WTC11 (cell line): Measurements from ENCODE around the gene THBS3.
A peak's percentile ranks its signal among the peaks of the same experiment; 100 is the strongest.

Experiments used
- E2F5 ChIP-seq: sonication (generic); formaldehyde crosslinking; IDR thresholded peaks from 2 replicates; pipeline ENCODE4 v1.8.1; 2022; ENCODE audit warnings: mild to moderate bottlenecking, moderate library complexity, missing genetic modification reagents
- ESRRA ChIP-seq: sonication (generic); formaldehyde crosslinking; IDR thresholded peaks from 2 replicates; pipeline ENCODE4 v1.8.1; 2022; ENCODE audit warnings: mild to moderate bottlenecking, missing genetic modification reagents, borderline replicate concordance
- FOXJ3 ChIP-seq: sonication (generic); formaldehyde crosslinking; IDR thresholded peaks from 2 replicates; pipeline ENCODE4 v1.9.0; 2021; ENCODE audit warnings: missing genetic modification reagents, mild to moderate bottlenecking, borderline replicate concordance
- GABPB1 ChIP-seq: sonication (generic); formaldehyde crosslinking; IDR thresholded peaks from 2 replicates; pipeline ENCODE4 v1.8.1; 2023; ENCODE audit warnings: mild to moderate bottlenecking, missing genetic modification reagents
- TF ChIP-seq, protein P1 (sequence below): sonication (generic); formaldehyde crosslinking; IDR thresholded peaks from 2 replicates; pipeline ENCODE4 v1.8.0; 2022; ENCODE audit warnings: missing genetic modification reagents
- TF ChIP-seq, protein P2 (sequence below): sonication (generic); formaldehyde crosslinking; IDR thresholded peaks from 2 replicates; pipeline ENCODE4 v1.8.1; 2022; ENCODE audit warnings: missing genetic modification reagents, borderline replicate concordance
- TF ChIP-seq, protein P3 (sequence below): sonication (generic); formaldehyde crosslinking; IDR thresholded peaks from 2 replicates; pipeline ENCODE4 v1.8.0; 2022; ENCODE audit warnings: mild to moderate bottlenecking, missing genetic modification reagents
- TF ChIP-seq, protein P4 (sequence below): fragments of 200-600 bp; IDR thresholded peaks from 2 replicates; pipeline ENCODE4 v1.8.0; 2022; ENCODE audit warnings: antibody characterized with exemption

DNA sequence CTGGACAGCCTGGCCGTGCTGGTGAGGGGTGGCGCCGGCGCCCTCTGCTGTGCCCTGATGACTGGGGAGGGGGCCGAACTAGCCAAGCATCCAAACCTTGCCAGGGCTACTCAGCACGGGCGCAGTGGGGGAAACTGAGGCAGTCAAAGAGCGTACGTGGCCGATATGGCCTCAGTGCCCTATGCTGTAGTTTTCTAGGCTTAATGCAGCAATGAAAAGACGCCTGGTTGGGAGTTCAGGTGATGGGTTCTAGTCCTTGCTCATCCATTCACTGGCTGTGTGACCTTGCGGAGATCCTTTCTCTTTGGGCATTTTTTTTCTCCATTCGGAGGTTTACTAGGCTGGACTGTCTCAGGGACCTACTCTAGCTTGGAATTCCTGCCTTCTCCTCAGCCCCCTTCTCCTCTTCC lies 1.6 kb upstream of the THBS3 start:
- TF ChIP-seq, protein P1, sequence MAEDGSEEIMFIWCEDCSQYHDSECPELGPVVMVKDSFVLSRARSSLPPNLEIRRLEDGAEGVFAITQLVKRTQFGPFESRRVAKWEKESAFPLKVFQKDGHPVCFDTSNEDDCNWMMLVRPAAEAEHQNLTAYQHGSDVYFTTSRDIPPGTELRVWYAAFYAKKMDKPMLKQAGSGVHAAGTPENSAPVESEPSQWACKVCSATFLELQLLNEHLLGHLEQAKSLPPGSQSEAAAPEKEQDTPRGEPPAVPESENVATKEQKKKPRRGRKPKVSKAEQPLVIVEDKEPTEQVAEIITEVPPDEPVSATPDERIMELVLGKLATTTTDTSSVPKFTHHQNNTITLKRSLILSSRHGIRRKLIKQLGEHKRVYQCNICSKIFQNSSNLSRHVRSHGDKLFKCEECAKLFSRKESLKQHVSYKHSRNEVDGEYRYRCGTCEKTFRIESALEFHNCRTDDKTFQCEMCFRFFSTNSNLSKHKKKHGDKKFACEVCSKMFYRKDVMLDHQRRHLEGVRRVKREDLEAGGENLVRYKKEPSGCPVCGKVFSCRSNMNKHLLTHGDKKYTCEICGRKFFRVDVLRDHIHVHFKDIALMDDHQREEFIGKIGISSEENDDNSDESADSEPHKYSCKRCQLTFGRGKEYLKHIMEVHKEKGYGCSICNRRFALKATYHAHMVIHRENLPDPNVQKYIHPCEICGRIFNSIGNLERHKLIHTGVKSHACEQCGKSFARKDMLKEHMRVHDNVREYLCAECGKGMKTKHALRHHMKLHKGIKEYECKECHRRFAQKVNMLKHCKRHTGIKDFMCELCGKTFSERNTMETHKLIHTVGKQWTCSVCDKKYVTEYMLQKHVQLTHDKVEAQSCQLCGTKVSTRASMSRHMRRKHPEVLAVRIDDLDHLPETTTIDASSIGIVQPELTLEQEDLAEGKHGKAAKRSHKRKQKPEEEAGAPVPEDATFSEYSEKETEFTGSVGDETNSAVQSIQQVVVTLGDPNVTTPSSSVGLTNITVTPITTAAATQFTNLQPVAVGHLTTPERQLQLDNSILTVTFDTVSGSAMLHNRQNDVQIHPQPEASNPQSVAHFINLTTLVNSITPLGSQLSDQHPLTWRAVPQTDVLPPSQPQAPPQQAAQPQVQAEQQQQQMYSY, result no peak
- TF ChIP-seq GABPB1 (CRISPR knock-in tag) (0 out of 2 replicates have a peak, but pooled peaks have one; percentile 5), FOXJ3 (CRISPR knock-in tag) (no peak), ESRRA (no peak), E2F5 (CRISPR knock-in tag) (no peak)
- TF ChIP-seq, protein P2, sequence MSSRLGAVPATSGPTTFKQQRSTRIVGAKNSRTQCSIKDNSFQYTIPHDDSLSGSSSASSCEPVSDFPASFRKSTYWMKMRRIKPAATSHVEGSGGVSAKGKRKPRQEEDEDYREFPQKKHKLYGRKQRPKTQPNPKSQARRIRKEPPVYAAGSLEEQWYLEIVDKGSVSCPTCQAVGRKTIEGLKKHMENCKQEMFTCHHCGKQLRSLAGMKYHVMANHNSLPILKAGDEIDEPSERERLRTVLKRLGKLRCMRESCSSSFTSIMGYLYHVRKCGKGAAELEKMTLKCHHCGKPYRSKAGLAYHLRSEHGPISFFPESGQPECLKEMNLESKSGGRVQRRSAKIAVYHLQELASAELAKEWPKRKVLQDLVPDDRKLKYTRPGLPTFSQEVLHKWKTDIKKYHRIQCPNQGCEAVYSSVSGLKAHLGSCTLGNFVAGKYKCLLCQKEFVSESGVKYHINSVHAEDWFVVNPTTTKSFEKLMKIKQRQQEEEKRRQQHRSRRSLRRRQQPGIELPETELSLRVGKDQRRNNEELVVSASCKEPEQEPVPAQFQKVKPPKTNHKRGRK, result no peak
- TF ChIP-seq, protein P3, sequence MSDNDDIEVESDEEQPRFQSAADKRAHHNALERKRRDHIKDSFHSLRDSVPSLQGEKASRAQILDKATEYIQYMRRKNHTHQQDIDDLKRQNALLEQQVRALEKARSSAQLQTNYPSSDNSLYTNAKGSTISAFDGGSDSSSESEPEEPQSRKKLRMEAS (CRISPR knock-in tag), result no peak
- TF ChIP-seq, protein P4, sequence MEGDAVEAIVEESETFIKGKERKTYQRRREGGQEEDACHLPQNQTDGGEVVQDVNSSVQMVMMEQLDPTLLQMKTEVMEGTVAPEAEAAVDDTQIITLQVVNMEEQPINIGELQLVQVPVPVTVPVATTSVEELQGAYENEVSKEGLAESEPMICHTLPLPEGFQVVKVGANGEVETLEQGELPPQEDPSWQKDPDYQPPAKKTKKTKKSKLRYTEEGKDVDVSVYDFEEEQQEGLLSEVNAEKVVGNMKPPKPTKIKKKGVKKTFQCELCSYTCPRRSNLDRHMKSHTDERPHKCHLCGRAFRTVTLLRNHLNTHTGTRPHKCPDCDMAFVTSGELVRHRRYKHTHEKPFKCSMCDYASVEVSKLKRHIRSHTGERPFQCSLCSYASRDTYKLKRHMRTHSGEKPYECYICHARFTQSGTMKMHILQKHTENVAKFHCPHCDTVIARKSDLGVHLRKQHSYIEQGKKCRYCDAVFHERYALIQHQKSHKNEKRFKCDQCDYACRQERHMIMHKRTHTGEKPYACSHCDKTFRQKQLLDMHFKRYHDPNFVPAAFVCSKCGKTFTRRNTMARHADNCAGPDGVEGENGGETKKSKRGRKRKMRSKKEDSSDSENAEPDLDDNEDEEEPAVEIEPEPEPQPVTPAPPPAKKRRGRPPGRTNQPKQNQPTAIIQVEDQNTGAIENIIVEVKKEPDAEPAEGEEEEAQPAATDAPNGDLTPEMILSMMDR, result no peak
